K562 (cell line): ENCODE data around the gene UBASH3B. TPM values are rescaled to one million over a fixed set of nuclear protein-coding genes. Genes with fewer than 3 reads are reported as not detected.

ENCODE experiments used
- RBM14 ChIP-seq: fragments of 200-400 bp; formaldehyde crosslinking; IDR thresholded peaks from 2 replicates; pipeline ENCODE4 v1.6.1; 2018; ENCODE audit warnings: low read depth, mild to moderate bottlenecking, low read length, moderate library complexity, borderline replicate concordance; ENCODE audit not compliant: insufficient read depth
- SNRNP70 ChIP-seq: fragments of 200-400 bp; formaldehyde crosslinking; optimal IDR thresholded peaks from 2 replicates; pipeline ENCODE3; 2017; ENCODE audit warnings: low read depth, low read length
- polyA plus RNA-seq, 8 experiments: library from polyadenylated mRNA; depleted of rRNA in 4 of 8; stranded (reverse) in 5 of 8; unstranded in 3 of 8; fragments of >200 nt; fragmentation: Nextera tagmentation in 2 of 8; fragmentation: Illumina TruSeq in 1 of 8; extraction: Ambion mirVana in 2 of 8; extraction: Trizol in 1 of 8; gene quantifications; 2 replicates each; pipeline versions ENCODE4 v1.2.1 to v1.2.3, GENCODE V29; 2011 to 2014; ENCODE audit warnings: inconsistent platforms in 1 of 8, missing spikeins in 1 of 8
- total RNA-seq, 7 experiments: library from RNA; depleted of rRNA in 6 of 7; stranded (reverse); fragments of >200 nt in 6 of 7; fragmentation: Illumina TruSeq in 2 of 7; extraction: Trizol in 2 of 7; gene quantifications; 2 replicates each; pipeline versions ENCODE4 v1.2.1 to v1.2.3, GENCODE V29; 2011 to 2021; ENCODE audit warnings: low replicate concordance in 1 of 7
- TF ChIP-seq, protein P1 (sequence below): fragments of 450-650 bp; IDR thresholded peaks from 2 replicates; pipeline ENCODE4 v1.6.1; 2016; ENCODE audit warnings: mild to moderate bottlenecking, moderate library complexity

The UBASH3B gene
- total and polyA plus RNA-seq, 9 of the 15 experiments (the other 6 are each of a cell fraction or from before 2014, with no cell fraction given), result 0.01 to 0.31 (median 0.08) TPM; not detected in 2

DNA sequence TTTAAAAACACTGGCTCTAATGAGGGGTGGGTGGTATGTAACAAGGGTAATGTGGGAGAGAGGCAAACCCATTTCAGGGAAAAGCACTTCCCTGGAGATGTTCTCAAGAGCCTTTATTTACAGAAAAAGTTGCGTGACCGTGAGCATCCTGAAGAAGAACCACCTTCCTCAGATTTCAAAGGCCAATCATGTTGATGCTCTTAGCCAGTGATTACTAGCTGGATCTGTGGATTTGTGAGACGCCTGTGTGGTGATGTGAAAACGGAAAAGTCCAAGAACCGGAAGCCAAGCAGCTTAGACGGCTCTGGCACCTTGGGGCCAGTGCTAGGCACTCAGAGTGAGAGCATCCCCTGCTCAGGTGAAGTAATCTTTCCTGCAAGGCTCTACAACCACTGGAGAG lies 12.6 kb upstream of the UBASH3B start (continued):
- TF ChIP-seq, protein P1, sequence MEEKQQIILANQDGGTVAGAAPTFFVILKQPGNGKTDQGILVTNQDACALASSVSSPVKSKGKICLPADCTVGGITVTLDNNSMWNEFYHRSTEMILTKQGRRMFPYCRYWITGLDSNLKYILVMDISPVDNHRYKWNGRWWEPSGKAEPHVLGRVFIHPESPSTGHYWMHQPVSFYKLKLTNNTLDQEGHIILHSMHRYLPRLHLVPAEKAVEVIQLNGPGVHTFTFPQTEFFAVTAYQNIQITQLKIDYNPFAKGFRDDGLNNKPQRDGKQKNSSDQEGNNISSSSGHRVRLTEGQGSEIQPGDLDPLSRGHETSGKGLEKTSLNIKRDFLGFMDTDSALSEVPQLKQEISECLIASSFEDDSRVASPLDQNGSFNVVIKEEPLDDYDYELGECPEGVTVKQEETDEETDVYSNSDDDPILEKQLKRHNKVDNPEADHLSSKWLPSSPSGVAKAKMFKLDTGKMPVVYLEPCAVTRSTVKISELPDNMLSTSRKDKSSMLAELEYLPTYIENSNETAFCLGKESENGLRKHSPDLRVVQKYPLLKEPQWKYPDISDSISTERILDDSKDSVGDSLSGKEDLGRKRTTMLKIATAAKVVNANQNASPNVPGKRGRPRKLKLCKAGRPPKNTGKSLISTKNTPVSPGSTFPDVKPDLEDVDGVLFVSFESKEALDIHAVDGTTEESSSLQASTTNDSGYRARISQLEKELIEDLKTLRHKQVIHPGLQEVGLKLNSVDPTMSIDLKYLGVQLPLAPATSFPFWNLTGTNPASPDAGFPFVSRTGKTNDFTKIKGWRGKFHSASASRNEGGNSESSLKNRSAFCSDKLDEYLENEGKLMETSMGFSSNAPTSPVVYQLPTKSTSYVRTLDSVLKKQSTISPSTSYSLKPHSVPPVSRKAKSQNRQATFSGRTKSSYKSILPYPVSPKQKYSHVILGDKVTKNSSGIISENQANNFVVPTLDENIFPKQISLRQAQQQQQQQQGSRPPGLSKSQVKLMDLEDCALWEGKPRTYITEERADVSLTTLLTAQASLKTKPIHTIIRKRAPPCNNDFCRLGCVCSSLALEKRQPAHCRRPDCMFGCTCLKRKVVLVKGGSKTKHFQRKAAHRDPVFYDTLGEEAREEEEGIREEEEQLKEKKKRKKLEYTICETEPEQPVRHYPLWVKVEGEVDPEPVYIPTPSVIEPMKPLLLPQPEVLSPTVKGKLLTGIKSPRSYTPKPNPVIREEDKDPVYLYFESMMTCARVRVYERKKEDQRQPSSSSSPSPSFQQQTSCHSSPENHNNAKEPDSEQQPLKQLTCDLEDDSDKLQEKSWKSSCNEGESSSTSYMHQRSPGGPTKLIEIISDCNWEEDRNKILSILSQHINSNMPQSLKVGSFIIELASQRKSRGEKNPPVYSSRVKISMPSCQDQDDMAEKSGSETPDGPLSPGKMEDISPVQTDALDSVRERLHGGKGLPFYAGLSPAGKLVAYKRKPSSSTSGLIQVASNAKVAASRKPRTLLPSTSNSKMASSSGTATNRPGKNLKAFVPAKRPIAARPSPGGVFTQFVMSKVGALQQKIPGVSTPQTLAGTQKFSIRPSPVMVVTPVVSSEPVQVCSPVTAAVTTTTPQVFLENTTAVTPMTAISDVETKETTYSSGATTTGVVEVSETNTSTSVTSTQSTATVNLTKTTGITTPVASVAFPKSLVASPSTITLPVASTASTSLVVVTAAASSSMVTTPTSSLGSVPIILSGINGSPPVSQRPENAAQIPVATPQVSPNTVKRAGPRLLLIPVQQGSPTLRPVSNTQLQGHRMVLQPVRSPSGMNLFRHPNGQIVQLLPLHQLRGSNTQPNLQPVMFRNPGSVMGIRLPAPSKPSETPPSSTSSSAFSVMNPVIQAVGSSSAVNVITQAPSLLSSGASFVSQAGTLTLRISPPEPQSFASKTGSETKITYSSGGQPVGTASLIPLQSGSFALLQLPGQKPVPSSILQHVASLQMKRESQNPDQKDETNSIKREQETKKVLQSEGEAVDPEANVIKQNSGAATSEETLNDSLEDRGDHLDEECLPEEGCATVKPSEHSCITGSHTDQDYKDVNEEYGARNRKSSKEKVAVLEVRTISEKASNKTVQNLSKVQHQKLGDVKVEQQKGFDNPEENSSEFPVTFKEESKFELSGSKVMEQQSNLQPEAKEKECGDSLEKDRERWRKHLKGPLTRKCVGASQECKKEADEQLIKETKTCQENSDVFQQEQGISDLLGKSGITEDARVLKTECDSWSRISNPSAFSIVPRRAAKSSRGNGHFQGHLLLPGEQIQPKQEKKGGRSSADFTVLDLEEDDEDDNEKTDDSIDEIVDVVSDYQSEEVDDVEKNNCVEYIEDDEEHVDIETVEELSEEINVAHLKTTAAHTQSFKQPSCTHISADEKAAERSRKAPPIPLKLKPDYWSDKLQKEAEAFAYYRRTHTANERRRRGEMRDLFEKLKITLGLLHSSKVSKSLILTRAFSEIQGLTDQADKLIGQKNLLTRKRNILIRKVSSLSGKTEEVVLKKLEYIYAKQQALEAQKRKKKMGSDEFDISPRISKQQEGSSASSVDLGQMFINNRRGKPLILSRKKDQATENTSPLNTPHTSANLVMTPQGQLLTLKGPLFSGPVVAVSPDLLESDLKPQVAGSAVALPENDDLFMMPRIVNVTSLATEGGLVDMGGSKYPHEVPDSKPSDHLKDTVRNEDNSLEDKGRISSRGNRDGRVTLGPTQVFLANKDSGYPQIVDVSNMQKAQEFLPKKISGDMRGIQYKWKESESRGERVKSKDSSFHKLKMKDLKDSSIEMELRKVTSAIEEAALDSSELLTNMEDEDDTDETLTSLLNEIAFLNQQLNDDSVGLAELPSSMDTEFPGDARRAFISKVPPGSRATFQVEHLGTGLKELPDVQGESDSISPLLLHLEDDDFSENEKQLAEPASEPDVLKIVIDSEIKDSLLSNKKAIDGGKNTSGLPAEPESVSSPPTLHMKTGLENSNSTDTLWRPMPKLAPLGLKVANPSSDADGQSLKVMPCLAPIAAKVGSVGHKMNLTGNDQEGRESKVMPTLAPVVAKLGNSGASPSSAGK, result no peak
- TF ChIP-seq SNRNP70 (no peak), RBM14 (no peak)
- TF ChIP-seq, all 486 proteins: peak for 0
